NOMO-1 treated with dmso at 0.1 percent for 144 hours (cell line): ENCODE measurements around the gene LCAT.
"Not testable (repeated sequence)": the region's sequence is repeated elsewhere in the genome, so short reads cannot be mapped to it uniquely, and the experiment has no call there.

Source experiments
- DNase-seq: peaks from one replicate; lab custom pipeline; 2025; ENCODE audit not compliant: unreplicated experiment; lab: John Stamatoyannopoulos, UW

Gene LCAT

GRCh38 chr16:67949645-67950044, 5.7 kb upstream of the LCAT start:
- no peak for DNase-seq

DNA sequence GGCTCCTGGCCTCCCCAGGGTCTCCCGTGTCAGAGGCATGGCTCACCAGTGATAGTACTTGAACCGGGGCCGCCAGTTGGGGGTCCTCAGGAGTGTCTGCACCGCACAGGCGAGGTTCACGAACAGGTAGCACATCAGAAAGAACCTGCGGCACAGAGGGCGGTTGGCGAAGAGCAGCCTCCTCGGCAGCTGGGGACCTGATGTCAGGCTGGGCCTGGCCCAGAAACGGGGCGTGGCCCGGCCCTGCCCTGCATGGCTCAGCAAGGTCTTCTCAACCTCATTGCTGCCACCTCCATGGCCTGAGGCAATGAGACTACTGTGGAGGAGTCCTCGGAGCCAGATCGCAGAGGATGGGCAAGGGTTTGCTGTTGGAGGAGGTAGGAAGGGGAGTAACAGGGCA, 4.1 kb upstream of the LCAT start:
- no peak for DNase-seq

GRCh38 chr16:67946966-67947558, 3.1 kb upstream of the LCAT start:
- DNase-seq, result no peak

DNA sequence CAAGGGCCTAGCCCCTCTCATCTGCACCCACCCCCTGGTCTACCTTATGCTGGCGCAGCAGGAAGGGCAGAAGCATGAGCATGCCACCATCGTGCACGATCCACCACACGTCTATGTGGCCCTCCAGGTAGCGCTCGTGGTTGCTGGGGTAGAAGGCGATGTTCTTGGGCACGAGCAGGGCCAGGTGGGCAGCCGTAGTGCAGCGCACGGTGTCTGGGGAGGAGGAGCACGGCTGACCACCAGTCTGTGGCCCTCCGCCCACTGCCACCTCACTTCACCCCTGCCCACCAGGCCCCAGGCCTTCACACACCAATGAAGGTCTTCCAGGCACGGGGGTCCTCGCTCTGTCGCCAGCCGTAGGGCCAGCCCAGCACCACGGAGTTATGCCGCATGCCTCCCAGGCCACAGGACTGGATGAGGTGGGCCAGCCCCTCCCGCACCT, 2.2 kb upstream of the LCAT start:
- DNase-seq, result no peak

DNA sequence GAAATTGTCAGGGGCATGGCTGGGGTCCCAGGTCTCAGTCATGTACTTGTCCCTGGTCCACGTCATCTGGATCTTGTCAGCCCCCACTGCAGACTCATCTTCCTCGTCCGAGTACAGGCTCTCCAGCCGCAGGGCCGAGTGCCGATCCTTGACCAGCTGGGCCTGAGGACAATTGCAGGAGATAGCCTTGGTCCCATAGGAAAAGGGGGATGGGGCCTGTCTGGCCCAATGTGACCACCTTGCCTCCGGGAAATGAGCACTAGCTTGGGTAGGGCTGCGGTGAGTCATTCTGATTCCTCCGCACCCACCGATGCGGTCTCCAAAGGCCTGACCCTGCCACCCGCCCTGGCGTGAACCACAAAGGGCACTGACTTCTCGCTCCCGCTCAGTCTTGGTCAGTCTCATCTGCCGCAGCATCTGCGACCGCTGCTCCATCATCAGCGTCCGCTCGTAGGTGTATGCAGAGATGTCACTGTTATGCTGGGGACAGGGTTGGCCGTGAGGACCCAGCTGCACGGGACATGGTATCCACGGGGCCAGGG, 1.5 kb upstream of the LCAT start:
- no peak for DNase-seq

- DNase-seq, result no peak
These were observed 921 bp upstream of the LCAT start for GRCh38 chr16:67944690-67945391.

DNA sequence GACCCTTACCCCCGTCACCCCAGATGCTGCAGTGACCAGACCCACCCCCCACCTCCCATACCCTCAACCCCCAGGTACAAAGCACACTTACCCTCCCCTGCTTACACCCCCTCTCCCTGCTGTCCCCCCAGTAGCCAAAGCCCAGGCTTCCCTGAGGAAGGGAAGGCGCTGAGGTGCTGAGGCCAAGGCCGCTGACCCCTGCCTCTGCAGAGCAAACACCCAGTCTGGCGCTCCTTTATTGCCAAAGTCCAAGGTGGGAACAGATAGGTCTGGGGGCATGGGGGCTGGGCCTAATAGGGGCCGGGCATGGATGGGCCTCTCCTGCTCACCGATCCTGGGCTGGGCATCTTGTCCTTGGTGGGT, 683 bp downstream of the LCAT start:
- no peak for DNase-seq

- DNase-seq, result no peak
These were observed 1.2 kb downstream of the LCAT start for GRCh38 chr16:67942510-67943255.

- DNase-seq, result no peak
These were observed 1.8 kb downstream of the LCAT start for GRCh38 chr16:67942200-67942509.

GRCh38 chr16:67941469-67942199, 2.3 kb downstream of the LCAT start:
- no peak for DNase-seq

DNA sequence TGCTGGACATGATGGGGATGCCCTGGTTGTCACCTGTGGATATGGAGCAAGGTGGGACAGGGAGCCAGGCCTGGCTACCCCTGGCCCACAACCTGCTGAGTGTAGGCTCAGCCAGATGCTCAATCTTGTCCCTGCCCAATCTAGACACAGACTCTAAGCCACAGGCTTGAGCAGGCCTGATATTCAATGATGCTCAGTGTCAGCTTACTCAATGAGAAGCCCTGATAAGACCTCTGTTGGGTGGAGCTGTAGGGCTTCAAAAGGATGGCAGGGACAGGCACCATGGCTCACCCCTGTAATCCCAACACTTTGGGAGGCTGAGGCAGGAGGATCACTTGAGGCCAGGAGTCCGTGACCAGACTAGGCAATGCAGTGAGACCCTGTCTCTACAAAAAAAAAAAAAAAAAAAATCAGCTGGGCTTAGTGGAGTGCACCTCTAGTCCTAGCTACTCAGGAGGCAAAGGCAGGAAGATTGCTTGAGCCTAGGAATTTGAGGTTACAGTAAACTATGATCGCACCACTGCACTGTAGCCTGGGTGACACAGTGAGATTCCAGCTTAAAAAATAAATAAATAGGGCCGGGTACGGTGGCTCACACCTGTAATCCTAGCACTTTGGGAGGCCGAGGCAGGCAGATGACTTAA, 3.4 kb downstream of the LCAT start:
- DNase-seq, result no peak

GRCh38 chr16:67939507-67940445, 4.1 kb downstream of the LCAT start:
- no peak for DNase-seq

DNA sequence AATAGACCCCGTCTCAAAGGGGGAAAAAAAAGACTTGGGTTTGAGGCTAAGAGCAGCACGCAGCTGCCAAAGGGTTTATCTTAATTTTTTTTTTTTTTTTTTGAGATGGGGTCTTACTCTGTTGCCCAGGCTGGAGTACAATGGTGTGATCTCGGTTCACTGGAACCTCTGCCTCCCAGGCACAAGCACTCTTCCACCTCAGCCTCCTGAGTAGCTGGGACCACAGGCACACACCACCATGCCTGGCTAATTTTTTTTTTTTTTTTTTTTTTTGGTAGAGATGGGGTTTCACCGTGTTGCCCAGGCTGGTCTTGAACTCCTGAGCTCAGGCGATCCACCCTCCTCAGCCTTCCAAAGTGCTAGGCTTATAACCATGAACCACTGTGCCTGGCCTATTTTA, 6.2 kb downstream of the LCAT start:
- DNase-seq, result not testable (repeated sequence)

DNA sequence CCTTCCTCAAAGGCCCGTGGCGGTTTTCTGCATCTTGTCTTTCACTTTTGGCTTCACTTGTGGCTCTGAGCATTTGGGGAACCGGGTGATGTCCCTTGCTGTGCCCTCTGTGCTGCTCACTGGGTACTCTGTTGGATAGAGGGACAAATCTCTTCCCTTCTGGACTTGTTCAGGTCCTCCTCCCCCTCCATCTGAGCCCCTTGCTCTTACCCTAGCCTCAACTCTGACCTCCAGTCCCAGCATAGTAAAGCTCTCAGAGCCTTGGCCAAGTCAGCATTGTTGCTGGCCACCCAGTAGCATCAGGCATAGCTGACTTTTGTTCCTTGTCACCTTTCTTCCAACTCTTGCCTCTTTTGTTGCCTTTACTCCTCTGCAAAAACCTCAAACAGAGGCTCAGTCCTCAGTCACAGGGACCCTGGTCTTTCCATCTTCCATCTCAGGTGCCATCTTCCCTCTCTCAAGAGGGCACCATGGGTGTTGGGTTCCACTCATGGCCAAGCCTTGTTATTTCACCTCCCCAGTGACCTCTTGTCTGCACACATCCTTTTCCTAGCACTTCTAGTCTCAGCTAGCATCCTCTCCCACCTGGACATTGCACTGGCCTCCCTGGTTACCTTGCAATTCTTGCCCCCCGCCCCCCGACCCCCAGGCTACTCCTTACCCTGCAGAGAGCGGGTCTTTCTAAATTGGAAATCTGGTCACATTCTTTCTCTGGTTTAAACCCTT, 6.9 kb downstream of the LCAT start:
- peak; percentile 96 for DNase-seq

DNA sequence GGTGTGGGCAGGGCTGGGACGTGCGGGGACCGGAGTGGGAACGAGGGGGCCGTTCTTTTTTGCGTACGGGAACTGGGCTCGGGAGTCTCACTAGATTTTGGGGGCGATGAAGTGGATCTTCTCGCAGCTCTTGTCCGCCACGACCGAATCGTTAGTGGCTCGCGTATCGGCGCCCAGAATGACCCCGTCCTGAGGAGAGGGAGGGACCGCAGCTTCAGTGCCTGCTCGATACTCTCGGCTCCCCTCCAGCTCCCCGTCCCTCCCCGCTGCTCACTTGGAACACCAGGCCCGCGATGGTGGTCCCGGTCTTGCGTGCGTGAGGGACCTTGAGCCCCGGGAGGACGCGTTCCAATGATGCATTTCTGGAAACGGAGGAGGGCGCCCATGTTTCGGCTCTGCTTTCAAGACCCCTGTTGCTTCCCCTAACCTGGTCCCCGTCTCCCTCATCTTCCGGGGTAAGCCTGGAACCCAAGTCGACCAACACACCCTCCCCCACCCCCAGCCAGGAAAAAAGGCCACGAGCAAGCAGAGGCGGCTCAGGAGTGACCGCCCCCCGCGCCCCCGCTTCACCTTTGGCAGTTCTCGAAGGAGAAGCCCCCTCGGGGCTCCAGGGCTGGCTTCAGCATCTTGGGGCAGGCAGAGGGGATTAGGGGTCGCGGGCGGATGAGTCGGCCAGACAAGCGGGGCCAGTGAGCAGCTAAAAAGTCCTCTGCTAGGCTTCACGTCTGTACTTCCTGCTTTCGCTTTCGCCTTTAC, 7.6 kb downstream of the LCAT start, which contains the start of gene PSMB10:
Gene PSMB10, minus strand, starts transcription at position 727 of the 756 bp plus-strand sequence. Its CDS starts 101 bp downstream, at position 626.
- peak; percentile 66 for DNase-seq

DNA sequence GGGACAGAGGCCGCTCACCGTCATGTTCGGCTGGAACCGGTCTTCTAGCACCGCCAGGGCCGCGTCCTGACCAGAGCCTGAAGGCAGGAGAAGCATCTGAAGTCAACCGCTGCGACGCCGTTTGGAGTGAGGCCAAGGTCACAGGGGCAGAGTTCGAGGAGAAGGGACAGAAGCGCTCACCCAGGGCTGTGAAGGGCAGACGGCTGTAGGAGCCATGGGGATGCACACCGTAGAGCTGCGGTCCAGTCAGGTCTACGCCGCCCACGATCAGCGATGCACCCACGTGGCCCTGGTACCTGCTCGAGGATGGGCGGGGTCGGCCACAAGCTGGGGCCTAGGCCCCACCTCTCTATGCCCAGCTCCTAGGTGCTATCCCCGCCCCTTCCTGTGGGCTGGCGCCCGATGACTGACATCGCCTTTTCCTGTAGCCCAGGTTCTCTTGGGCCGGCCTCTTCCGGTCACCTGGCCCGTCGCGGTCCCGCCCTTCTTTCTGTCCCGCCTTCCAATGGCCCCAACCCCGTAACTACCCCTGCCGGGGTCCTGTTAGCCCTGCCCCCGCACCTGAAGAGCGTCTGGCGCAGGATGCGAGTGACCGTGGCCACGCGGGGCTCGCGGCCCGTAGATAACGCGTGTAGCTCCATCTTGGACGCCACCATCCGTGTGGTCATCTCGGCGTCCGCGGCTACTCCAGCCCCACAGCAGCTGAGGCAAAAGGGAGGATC, 8.4 kb downstream of the LCAT start:
- DNase-seq, result peak; percentile 93

GRCh38 chr16:67935101-67935401, 8.9 kb downstream of the LCAT start:
- no peak for DNase-seq
